ENCODE results near the gene PPP1R13L.

The PPP1R13L gene

GRCh38 chr19:45446944-45447343 lies 42.1 kb upstream of the PPP1R13L start:
- TF ChIP-seq CTCF (conservative IDR thresholded peaks at IDR 0.05; ENCODE audit: low read length) = no peak
- DNase-seq (ENCODE audit: low read depth) = peak; percentile 86
- H3K4me3 ChIP-seq (ENCODE audit: low read length) = no peak overlapping the region

- no peak overlapping the region for H3K4me3 ChIP-seq (ENCODE audit: low read length)
- peak; percentile 51 for TF ChIP-seq CTCF (conservative IDR thresholded peaks at IDR 0.05; ENCODE audit: low read length)
- peak; percentile 48 for DNase-seq (ENCODE audit: low read depth)
Measured at GRCh38 chr19:45446295-45446694, 41.4 kb upstream of the PPP1R13L start.

GRCh38 chr19:45445139-45445538 lies 40.3 kb upstream of the PPP1R13L start:
- H3K4me3 ChIP-seq (ENCODE audit: low read length) = no peak overlapping the region
- DNase-seq (ENCODE audit: low read depth) = no peak
- TF ChIP-seq CTCF (conservative IDR thresholded peaks at IDR 0.05; ENCODE audit: low read length) = no peak

GRCh38 chr19:45444318-45445041 lies 39.6 kb upstream of the PPP1R13L start:
- H3K4me3 ChIP-seq (ENCODE audit: low read length) = peak overlapping the region; percentile 26
- DNase-seq (ENCODE audit: low read depth) = peak; percentile 85
- no peak for TF ChIP-seq CTCF (conservative IDR thresholded peaks at IDR 0.05; ENCODE audit: low read length)

GRCh38 chr19:45443462-45444317 lies 38.8 kb upstream of the PPP1R13L start:
- H3K4me3 ChIP-seq (ENCODE audit: low read length) = peak overlapping the region; percentile 64
- DNase-seq (ENCODE audit: low read depth) = peak; percentile 90
- TF ChIP-seq CTCF (conservative IDR thresholded peaks at IDR 0.05; ENCODE audit: low read length) = no peak

GRCh38 chr19:45442778-45443461 lies 38.1 kb upstream of the PPP1R13L start:
- no peak for TF ChIP-seq CTCF (conservative IDR thresholded peaks at IDR 0.05; ENCODE audit: low read length)
- peak overlapping the region; percentile 64 for H3K4me3 ChIP-seq (ENCODE audit: low read length)
- peak; percentile 37 for DNase-seq (ENCODE audit: low read depth)

Data from AG10803 (cell line).